ENCODE data around the gene VTCN1.

- TF ChIP-seq, protein P1, sequence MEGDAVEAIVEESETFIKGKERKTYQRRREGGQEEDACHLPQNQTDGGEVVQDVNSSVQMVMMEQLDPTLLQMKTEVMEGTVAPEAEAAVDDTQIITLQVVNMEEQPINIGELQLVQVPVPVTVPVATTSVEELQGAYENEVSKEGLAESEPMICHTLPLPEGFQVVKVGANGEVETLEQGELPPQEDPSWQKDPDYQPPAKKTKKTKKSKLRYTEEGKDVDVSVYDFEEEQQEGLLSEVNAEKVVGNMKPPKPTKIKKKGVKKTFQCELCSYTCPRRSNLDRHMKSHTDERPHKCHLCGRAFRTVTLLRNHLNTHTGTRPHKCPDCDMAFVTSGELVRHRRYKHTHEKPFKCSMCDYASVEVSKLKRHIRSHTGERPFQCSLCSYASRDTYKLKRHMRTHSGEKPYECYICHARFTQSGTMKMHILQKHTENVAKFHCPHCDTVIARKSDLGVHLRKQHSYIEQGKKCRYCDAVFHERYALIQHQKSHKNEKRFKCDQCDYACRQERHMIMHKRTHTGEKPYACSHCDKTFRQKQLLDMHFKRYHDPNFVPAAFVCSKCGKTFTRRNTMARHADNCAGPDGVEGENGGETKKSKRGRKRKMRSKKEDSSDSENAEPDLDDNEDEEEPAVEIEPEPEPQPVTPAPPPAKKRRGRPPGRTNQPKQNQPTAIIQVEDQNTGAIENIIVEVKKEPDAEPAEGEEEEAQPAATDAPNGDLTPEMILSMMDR (IDR thresholded peaks at IDR 0.05) = no peak
- no peak for TF ChIP-seq POLR2A (IDR thresholded peaks at IDR 0.05)
- no peak for TF ChIP-seq POLR2AphosphoS5 (IDR thresholded peaks at IDR 0.05)
Measured at GRCh38 chr1:117231312-117231711, 20.6 kb upstream of the VTCN1 start.
